Retinal pigment epithelial cell (primary cell): Measurements from ENCODE around the gene ARSI.

ENCODE experiments used
- DNase-seq: peaks from one replicate; pipeline ENCODE4 v3.0.0-alpha.2; 2010; ENCODE audit warnings: low read depth
- H3K4me3 ChIP-seq: 2 replicates; pipeline ENCODE4 v1.5.1; 2011; ENCODE audit warnings: mild to moderate bottlenecking, low read length, control low read depth, moderate library complexity
- TF ChIP-seq, protein P1 (sequence below): conservative IDR thresholded peaks from 2 replicates; pipeline ENCODE4 v1.5.1; 2011; ENCODE audit warnings: low read depth, low read length, control low read depth, inconsistent platforms

ARSI gene

DNA sequence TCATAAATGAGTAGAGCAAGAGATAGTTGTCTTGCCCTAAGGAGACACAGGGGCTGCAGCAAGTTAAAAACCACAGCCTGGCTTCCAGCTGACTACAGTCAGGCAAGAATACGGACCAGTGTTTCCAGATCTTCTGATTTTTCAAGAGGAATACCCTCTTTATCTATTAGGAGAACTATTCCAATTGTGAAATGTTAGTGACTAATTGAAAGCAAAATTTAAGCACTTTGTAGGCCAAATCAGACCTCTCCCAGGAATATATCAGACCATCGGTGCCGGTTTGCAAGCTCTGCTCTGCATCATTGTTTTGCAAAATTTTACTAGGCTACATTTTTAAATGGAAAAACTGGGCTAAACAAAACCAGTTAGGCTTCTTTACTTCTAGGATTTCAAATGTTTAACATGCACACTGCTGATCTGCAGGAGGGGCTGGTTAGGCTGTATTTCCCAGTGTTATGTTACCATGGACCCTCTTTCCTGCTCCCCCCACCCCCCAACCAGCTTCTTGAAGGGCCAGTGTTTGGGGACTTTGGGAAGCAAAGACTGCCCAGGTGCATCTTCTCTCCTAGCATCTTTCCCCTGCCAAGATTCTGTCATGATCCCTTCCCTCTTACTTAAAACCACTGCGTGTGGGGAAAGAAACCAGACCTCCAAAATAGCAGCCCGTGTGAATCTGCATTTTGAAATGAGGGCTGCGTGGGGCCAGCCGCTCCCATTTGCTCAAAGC is 1.1 kb upstream of the ARSI start:
- no peak for DNase-seq
- TF ChIP-seq, protein P1, sequence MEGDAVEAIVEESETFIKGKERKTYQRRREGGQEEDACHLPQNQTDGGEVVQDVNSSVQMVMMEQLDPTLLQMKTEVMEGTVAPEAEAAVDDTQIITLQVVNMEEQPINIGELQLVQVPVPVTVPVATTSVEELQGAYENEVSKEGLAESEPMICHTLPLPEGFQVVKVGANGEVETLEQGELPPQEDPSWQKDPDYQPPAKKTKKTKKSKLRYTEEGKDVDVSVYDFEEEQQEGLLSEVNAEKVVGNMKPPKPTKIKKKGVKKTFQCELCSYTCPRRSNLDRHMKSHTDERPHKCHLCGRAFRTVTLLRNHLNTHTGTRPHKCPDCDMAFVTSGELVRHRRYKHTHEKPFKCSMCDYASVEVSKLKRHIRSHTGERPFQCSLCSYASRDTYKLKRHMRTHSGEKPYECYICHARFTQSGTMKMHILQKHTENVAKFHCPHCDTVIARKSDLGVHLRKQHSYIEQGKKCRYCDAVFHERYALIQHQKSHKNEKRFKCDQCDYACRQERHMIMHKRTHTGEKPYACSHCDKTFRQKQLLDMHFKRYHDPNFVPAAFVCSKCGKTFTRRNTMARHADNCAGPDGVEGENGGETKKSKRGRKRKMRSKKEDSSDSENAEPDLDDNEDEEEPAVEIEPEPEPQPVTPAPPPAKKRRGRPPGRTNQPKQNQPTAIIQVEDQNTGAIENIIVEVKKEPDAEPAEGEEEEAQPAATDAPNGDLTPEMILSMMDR: no peak
- H3K4me3 ChIP-seq: no peak overlapping the region

GRCh38 chr5:150303070-150303615 is 438 bp upstream of the ARSI start:
- no peak for DNase-seq
- TF ChIP-seq, protein P1: no peak
- H3K4me3 ChIP-seq: peak overlapping the region; percentile 50

GRCh38 chr5:150301901-150302300 is 804 bp downstream of the ARSI start:
- no peak for DNase-seq
- TF ChIP-seq, protein P1: no peak
- peak overlapping the region; percentile 50 for H3K4me3 ChIP-seq

DNA sequence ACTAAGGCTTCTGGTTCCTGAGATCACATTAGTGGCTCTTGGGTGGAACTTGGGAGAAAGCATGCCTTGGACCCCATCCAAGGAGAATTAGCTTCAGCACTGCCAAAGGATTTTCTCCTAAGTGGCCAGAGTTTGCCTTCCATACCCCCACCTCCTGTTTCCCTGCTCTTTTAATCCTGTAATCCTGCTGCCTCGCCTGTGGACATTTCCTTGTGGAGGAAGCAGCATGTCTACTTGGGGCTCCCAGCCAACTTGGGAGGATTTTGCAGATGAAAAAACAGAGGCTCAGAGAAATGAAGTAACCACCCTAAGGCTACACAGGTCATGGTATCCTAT is 1.6 kb downstream of the ARSI start:
- DNase-seq: peak; percentile 98
- TF ChIP-seq, protein P1: no peak
- H3K4me3 ChIP-seq: peak overlapping the region; percentile 50

DNA sequence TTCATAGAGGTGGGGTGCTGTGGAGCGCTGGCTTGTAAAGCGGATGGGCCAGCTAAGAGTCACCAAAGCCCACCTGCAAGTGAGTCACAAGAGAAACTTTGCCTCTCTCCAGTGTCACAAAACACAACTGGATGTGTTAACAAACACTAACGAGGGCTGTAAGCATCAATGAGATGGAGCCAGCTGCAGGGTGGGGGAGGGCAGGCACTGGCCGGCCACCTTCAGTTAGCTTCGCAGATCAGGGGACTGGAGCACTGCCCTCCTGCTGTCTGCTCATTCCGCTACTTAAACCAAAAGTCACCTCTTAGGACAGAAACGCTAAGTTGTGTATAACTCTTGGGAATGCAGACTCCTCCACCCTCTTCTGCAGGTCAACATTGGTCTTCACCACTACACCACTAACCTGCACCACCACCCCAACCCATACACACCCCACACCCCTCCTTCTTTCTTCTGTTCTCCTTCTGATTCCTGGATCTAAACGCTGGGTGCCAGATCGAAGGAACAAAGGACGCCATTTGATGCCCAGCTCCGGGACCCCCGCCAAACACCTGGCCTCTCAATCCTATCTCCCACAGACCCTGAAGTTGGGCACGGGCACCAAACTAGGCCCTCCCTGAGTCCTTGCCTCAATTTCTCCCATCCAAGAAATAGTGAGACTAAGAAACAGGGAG is 2.1 kb downstream of the ARSI start:
- no peak for DNase-seq
- peak overlapping the region; percentile 50 for H3K4me3 ChIP-seq
- TF ChIP-seq, protein P1: no peak

- DNase-seq: no peak
- TF ChIP-seq, protein P1: no peak
- peak overlapping the region; percentile 50 for H3K4me3 ChIP-seq
These were observed 3.0 kb downstream of the ARSI start for GRCh38 chr5:150299571-150300327.
